ENCODE measurements around the gene CD300E. TPM values are rescaled to one million over a fixed set of nuclear protein-coding genes. Genes with fewer than 3 reads are reported as not detected.

Gene CD300E
- total and polyA plus RNA-seq, 2 donors (not counting 1 experiment from before 2014, with no cell fraction given), result not detected

- no peak for TF ChIP-seq EZH2 (IDR thresholded peaks at IDR 0.05; ENCODE audit: low read length, missing control alignments)
- TF ChIP-seq CTCF (conservative IDR thresholded peaks at IDR 0.05 in 1 of 2, IDR thresholded peaks at IDR 0.05 in 1 of 2; ENCODE audit: low read depth in 1 of 2, low read length in 2 of 2), result no peak
- H3K27me3 ChIP-seq (ENCODE audit: control insufficient read depth, insufficient read depth, low read length), result no peaks in the 10 kb centered on the region
- H3K9me3 ChIP-seq (ENCODE audit: control insufficient read depth, insufficient read depth, low read depth, low read length), result no peaks in the 10 kb centered on the region
- H2AFZ ChIP-seq (ENCODE audit: low read length), result no peak overlapping the region
- no peak overlapping the region for H3K27ac ChIP-seq (ENCODE audit: insufficient read depth, low read length)
- no peaks in the 10 kb centered on the region for H3K4me1 ChIP-seq (ENCODE audit: control insufficient read depth, extremely low read depth, insufficient read depth, low read length)
- H3K9ac ChIP-seq (ENCODE audit: insufficient read depth, low read length), result no peak overlapping the region
- no peaks in the 10 kb centered on the region for H4K20me1 ChIP-seq (ENCODE audit: control insufficient read depth, extremely low read depth, insufficient read depth, low read length)
- H3K4me3 ChIP-seq (replicated peaks in 1 of 4; ENCODE audit: control extremely low read depth in 1 of 4, insufficient read depth in 1 of 4, low read depth in 3 of 4, low read length in 4 of 4), result no peak overlapping the region
- no peak for DNase-seq (ENCODE audit: low read depth in 2 of 2)
- H3K79me2 ChIP-seq (ENCODE audit: control insufficient read depth, insufficient read depth, low read length), result no peaks in the 10 kb centered on the region
- no peak overlapping the region for H3K4me2 ChIP-seq (ENCODE audit: extremely low read depth, insufficient read depth, low read length)
- H3K36me3 ChIP-seq (ENCODE audit: control insufficient read depth, insufficient read depth, low read length), result no peaks in the 10 kb centered on the region
These were observed 31.2 kb upstream of the CD300E start for GRCh38 chr17:74654742-74655141.

- H3K4me2 ChIP-seq (ENCODE audit: extremely low read depth, insufficient read depth, low read length), result no peak overlapping the region
- H3K9me3 ChIP-seq (ENCODE audit: control insufficient read depth, insufficient read depth, low read depth, low read length), result no peaks in the 10 kb centered on the region
- no peaks in the 10 kb centered on the region for H3K4me1 ChIP-seq (ENCODE audit: control insufficient read depth, extremely low read depth, insufficient read depth, low read length)
- no peaks in the 10 kb centered on the region for H3K79me2 ChIP-seq (ENCODE audit: control insufficient read depth, insufficient read depth, low read length)
- H3K27me3 ChIP-seq (ENCODE audit: control insufficient read depth, insufficient read depth, low read length), result no peaks in the 10 kb centered on the region
- H3K27ac ChIP-seq (ENCODE audit: insufficient read depth, low read length), result no peak overlapping the region
- DNase-seq (ENCODE audit: low read depth in 2 of 2), result no peak
- no peak for TF ChIP-seq EZH2 (IDR thresholded peaks at IDR 0.05; ENCODE audit: low read length, missing control alignments)
- TF ChIP-seq CTCF (conservative IDR thresholded peaks at IDR 0.05 in 1 of 2, IDR thresholded peaks at IDR 0.05 in 1 of 2; ENCODE audit: low read depth in 1 of 2, low read length in 2 of 2), result no peak
- no peak overlapping the region for H3K4me3 ChIP-seq (replicated peaks in 1 of 4; ENCODE audit: control extremely low read depth in 1 of 4, insufficient read depth in 1 of 4, low read depth in 3 of 4, low read length in 4 of 4)
- no peak overlapping the region for H3K9ac ChIP-seq (ENCODE audit: insufficient read depth, low read length)
- H4K20me1 ChIP-seq (ENCODE audit: control insufficient read depth, extremely low read depth, insufficient read depth, low read length), result no peaks in the 10 kb centered on the region
- no peaks in the 10 kb centered on the region for H3K36me3 ChIP-seq (ENCODE audit: control insufficient read depth, insufficient read depth, low read length)
- H2AFZ ChIP-seq (ENCODE audit: low read length), result no peak overlapping the region
These were observed 28.5 kb upstream of the CD300E start for GRCh38 chr17:74652020-74652419.

GRCh38 chr17:74649909-74650308, 26.4 kb upstream of the CD300E start:
- no peaks in the 10 kb centered on the region for H3K79me2 ChIP-seq (ENCODE audit: control insufficient read depth, insufficient read depth, low read length)
- no peaks in the 10 kb centered on the region for H4K20me1 ChIP-seq (ENCODE audit: control insufficient read depth, extremely low read depth, insufficient read depth, low read length)
- no peak overlapping the region for H3K27ac ChIP-seq (ENCODE audit: insufficient read depth, low read length)
- no peak overlapping the region for H3K4me2 ChIP-seq (ENCODE audit: extremely low read depth, insufficient read depth, low read length)
- TF ChIP-seq EZH2 (IDR thresholded peaks at IDR 0.05; ENCODE audit: low read length, missing control alignments), result no peak
- TF ChIP-seq CTCF (conservative IDR thresholded peaks at IDR 0.05 in 1 of 2, IDR thresholded peaks at IDR 0.05 in 1 of 2; ENCODE audit: low read depth in 1 of 2, low read length in 2 of 2), result no peak
- no peaks in the 10 kb centered on the region for H3K27me3 ChIP-seq (ENCODE audit: control insufficient read depth, insufficient read depth, low read length)
- DNase-seq (ENCODE audit: low read depth in 2 of 2), result no peak
- no peaks in the 10 kb centered on the region for H3K9me3 ChIP-seq (ENCODE audit: control insufficient read depth, insufficient read depth, low read depth, low read length)
- no peak overlapping the region for H3K9ac ChIP-seq (ENCODE audit: insufficient read depth, low read length)
- no peaks in the 10 kb centered on the region for H3K4me1 ChIP-seq (ENCODE audit: control insufficient read depth, extremely low read depth, insufficient read depth, low read length)
- H3K36me3 ChIP-seq (ENCODE audit: control insufficient read depth, insufficient read depth, low read length), result no peaks in the 10 kb centered on the region
- H3K4me3 ChIP-seq (replicated peaks in 1 of 4; ENCODE audit: control extremely low read depth in 1 of 4, insufficient read depth in 1 of 4, low read depth in 3 of 4, low read length in 4 of 4), result no peak overlapping the region
- no peak overlapping the region for H2AFZ ChIP-seq (ENCODE audit: low read length)

Measured in fibroblast of lung (primary cell).